OCI-LY1 (cell line): ENCODE data around the gene CCDC97.

ENCODE experiments used
- CTCF ChIP-seq: fragments of 200-600 bp; sonication (generic), shearing (Covaris generic); IDR thresholded peaks from 2 replicates; pipeline ENCODE4 v1.5.1; 2017; ENCODE audit warnings: mild to moderate bottlenecking, antibody characterized with exemption, low read length, moderate library complexity, mixed read lengths
- EZH2 ChIP-seq: fragments of 200-600 bp; sonication (generic), shearing (Covaris generic); IDR thresholded peaks from 2 replicates; pipeline ENCODE4 v1.8.0; 2017; ENCODE audit warnings: borderline replicate concordance, mixed run types, mild to moderate bottlenecking, antibody characterized with exemption, low read length, moderate library complexity, mixed read lengths

- no peak for TF ChIP-seq CTCF
- no peak for TF ChIP-seq EZH2
These were observed 54.8 kb downstream of the CCDC97 start for GRCh38 chr19:41364524-41365391.
